Fibroblast of mammary gland (primary cell): Measurements from ENCODE around the gene TRMT2A.

Experiments
- DNase-seq: peaks from one replicate; pipeline ENCODE4 v3.0.0-alpha.2; 2010; ENCODE audit warnings: low read depth
- H3K4me3 ChIP-seq: 2 replicates; pipeline ENCODE4 v1.5.1; 2011; ENCODE audit warnings: low read depth, mild to moderate bottlenecking, low read length, moderate library complexity; ENCODE audit not compliant: control insufficient read depth
- TF ChIP-seq, protein P1 (sequence below): conservative IDR thresholded peaks from 2 replicates; pipeline ENCODE4 v1.5.1; 2011; ENCODE audit warnings: low read depth, low read length, inconsistent platforms; ENCODE audit not compliant: control insufficient read depth, insufficient read depth

TRMT2A gene

GRCh38 chr22:20112623-20113511 lies 4.2 kb downstream of the TRMT2A start:
- TF ChIP-seq, protein P1, sequence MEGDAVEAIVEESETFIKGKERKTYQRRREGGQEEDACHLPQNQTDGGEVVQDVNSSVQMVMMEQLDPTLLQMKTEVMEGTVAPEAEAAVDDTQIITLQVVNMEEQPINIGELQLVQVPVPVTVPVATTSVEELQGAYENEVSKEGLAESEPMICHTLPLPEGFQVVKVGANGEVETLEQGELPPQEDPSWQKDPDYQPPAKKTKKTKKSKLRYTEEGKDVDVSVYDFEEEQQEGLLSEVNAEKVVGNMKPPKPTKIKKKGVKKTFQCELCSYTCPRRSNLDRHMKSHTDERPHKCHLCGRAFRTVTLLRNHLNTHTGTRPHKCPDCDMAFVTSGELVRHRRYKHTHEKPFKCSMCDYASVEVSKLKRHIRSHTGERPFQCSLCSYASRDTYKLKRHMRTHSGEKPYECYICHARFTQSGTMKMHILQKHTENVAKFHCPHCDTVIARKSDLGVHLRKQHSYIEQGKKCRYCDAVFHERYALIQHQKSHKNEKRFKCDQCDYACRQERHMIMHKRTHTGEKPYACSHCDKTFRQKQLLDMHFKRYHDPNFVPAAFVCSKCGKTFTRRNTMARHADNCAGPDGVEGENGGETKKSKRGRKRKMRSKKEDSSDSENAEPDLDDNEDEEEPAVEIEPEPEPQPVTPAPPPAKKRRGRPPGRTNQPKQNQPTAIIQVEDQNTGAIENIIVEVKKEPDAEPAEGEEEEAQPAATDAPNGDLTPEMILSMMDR, result no peak
- DNase-seq, result no peak
- no peak overlapping the region for H3K4me3 ChIP-seq

GRCh38 chr22:20111689-20112622 lies 5.1 kb downstream of the TRMT2A start:
- TF ChIP-seq, protein P1, result no peak

DNA sequence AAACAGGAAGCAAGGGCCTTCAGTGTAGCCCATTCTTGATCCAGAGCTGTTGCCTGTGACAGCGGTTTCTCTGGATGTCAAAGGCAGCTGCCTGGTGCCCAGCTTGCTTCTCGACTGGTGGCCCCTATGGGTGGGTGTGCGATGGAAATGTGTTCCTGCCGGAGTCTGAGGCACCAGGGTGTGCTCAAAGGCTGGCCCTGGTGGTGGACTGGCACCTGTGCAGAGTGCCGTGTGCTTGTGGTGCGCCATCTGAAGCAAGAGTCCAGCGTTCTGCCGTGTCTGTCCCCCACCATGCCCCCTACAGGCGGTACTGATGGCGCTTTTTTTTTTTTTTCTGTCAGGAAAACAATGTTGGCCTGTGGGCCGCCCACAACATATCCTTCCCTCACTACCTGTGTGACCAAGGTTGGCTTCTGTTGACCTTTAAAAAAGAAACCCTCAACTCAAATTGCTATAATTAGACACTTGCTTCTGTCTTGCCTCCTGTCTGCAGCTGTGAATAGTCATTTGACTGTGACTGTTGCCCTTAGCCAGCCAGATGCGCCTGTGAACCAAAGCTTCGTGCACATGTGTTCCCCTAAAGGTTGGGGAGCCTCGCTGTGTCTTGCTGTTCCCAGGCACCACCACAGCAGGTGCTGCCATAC lies 5.9 kb downstream of the TRMT2A start:
- DNase-seq, result peak; percentile 38
- TF ChIP-seq, protein P1, result peak; percentile 47
- H3K4me3 ChIP-seq, result no peak overlapping the region

More at GRCh38 chr22:20111689-20112622, 5.1 kb downstream of the TRMT2A start:
- no peak overlapping the region for H3K4me3 ChIP-seq
- no peak for DNase-seq

DNA sequence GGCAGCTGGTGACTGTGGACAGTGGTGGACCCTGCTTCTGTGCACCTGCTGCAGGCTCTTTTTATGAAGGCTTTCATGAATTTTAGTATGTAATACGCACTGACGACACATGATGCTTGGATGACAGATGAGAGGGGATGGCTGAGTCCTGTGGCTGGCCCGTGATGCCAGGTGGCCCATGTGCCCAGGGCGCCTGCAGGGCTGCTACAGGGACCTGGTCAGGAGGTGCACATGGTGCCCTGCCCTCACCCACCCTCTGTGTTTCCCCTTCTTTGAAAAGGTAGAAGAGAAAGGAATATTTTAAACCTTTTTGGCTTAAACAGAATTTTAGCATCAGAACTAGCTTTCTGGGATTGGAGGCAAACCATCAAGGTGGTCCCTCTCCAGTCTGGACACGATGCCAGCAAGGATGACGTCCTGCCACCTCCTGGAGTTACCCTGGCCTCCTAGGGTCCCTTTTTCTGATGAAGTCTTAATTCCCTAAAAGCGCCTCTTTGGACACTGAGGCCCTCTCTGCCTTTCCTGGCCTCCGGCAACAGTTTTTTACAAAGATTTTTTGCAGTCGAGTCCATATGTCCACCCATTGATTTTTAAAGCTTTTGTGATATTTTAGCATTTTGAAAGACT lies 6.6 kb downstream of the TRMT2A start:
- H3K4me3 ChIP-seq, result no peak overlapping the region
- no peak for DNase-seq
- TF ChIP-seq, protein P1, result no peak

- no peak overlapping the region for H3K4me3 ChIP-seq
- no peak for DNase-seq
- TF ChIP-seq, protein P1, result no peak
Observed at GRCh38 chr22:20109411-20110358, 7.3 kb downstream of the TRMT2A start.
